Activated T-cell treated with anti-CD3 and anti-CD28 coated beads, Interleukin-2, amount 50 U/mL, for 4 hours (primary cell): ENCODE measurements around the gene FAS. TPM values are rescaled to one million over a fixed set of nuclear protein-coding genes. Genes with fewer than 3 reads are reported as not detected.

Experiments
- ATAC-seq, 2 donors: fragments of 200-7000 bp; cut with Tn5 transposase; one replicate each; pipeline ENCODE4 v1.10.0; 2021
- DNase-seq: peaks from one replicate; pipeline ENCODE4 v3.0.0-alpha.2; 2020
- H3K27me3 Mint-ChIP-seq: one replicate; pipeline ENCODE4 v1.8.0; 2021; ENCODE audit warnings: low read depth, mixed read lengths
- H3K36me3 Mint-ChIP-seq: one replicate; pipeline ENCODE4 v1.8.0; 2022; ENCODE audit warnings: mixed read lengths; ENCODE audit not compliant: insufficient read depth
- H3K4me1 Mint-ChIP-seq: one replicate; pipeline ENCODE4 v1.8.0; 2021; ENCODE audit warnings: low read depth, mixed read lengths
- H3K4me3 Mint-ChIP-seq: one replicate; pipeline ENCODE4 v1.8.0; 2021; ENCODE audit warnings: mild to moderate bottlenecking, moderate library complexity, mixed read lengths
- H3K9me3 Mint-ChIP-seq: one replicate; pipeline ENCODE4 v1.8.0; 2021; ENCODE audit warnings: mixed read lengths
- total RNA-seq, 3 donors: library from RNA; stranded (reverse); gene quantifications; one replicate each; pipeline ENCODE4 v1.2.1, GENCODE V29; 2021

Gene FAS
- total RNA-seq, 3 donors from 2014 or later = 23.0 to 31.9 (median 30.1) TPM

DNA sequence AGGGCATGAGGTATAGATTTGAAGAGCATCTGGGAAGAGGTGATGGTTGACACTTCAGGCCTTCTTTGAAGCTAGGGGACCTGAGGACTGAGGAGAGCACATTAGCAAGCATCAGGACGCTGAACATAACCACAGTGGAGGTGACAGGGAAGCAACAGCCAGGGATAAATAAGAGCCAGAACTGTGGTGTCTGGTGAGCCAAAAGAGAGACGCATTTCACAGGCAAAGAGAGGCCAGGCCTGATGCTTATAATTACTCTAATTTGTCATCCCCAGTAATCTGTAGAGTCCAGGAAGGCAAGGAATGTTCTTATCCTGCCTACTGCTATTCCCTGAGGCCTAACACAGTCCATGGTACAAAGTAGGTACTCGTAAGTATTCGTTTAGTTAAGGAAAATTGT lies 10.4 kb upstream of the FAS start:
- H3K4me1 Mint-ChIP-seq = peaks cover 24% of the 10 kb centered on the region
- no peaks in the 10 kb centered on the region for H3K27me3 Mint-ChIP-seq
- H3K4me3 Mint-ChIP-seq = no peak overlapping the region
- H3K36me3 Mint-ChIP-seq = no peaks in the 10 kb centered on the region
- ATAC-seq (no peak), DNase-seq (no peak)
- no peaks in the 10 kb centered on the region for H3K9me3 Mint-ChIP-seq

DNA sequence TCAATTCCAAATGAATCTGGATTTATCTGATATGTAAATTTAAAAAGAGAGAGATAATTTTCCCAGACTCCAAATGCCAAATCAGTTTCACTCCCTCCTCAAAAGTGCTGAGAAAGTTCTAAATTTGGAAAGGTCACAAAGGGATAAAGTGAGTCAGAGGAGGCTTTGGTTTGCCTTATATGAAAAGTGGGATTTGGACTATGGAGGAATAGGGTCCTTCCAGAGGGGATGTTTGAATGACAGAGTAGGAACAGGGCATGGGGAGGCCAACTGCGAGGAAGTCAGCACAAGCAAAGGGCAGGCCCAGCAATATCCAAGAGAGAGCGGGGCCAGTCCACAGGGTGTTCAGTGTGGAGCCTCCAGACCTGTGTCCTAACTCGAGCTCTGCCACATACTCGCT lies 9.8 kb upstream of the FAS start:
- H3K27me3 Mint-ChIP-seq = no peaks in the 10 kb centered on the region
- H3K4me1 Mint-ChIP-seq = peaks cover 18% of the 10 kb centered on the region
- no peaks in the 10 kb centered on the region for H3K9me3 Mint-ChIP-seq
- H3K36me3 Mint-ChIP-seq = no peaks in the 10 kb centered on the region
- no peak for ATAC-seq
- no peak overlapping the region for H3K4me3 Mint-ChIP-seq
- no peak for DNase-seq

GRCh38 chr10:88981435-88981834 lies 9.2 kb upstream of the FAS start:
- Mint-ChIP-seq H3K36me3 (no peaks in the 10 kb centered on the region), H3K4me1 (peaks cover 20% of the 10 kb centered on the region), H3K27me3 (no peaks in the 10 kb centered on the region), H3K9me3 (peaks cover 2% of the 10 kb centered on the region), H3K4me3 (no peak overlapping the region)
- DNase-seq (no peak), ATAC-seq (no peak)

DNA sequence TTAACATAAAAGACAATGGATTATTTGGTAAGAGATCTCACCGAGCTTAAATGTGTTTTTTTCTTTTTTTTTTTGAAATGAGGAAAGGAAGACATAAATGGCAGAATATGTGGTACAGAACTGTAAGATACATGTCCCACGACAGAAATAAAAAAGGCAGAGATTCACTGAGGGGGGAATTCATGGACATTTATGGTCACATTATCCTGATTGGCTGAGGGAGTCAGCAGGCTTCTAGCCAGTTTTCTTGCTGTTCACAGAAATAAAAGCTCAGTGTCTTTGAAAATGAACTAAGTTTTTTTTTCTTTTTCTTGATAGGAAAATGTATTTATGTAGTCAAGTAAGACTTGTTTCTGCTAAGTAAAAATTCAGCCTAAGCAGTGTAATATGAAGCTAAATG lies 8.2 kb upstream of the FAS start:
- no peaks in the 10 kb centered on the region for H3K36me3 Mint-ChIP-seq
- ATAC-seq (no peak), DNase-seq (no peak)
- H3K9me3 Mint-ChIP-seq = peaks cover 4% of the 10 kb centered on the region
- H3K4me3 Mint-ChIP-seq = no peak overlapping the region
- H3K27me3 Mint-ChIP-seq = no peaks in the 10 kb centered on the region
- H3K4me1 Mint-ChIP-seq = peaks cover 23% of the 10 kb centered on the region

GRCh38 chr10:88983206-88983605 lies 7.4 kb upstream of the FAS start:
- H3K36me3 Mint-ChIP-seq = no peaks in the 10 kb centered on the region
- H3K27me3 Mint-ChIP-seq = no peaks in the 10 kb centered on the region
- peaks cover 32% of the 10 kb centered on the region for H3K4me1 Mint-ChIP-seq
- peaks cover 8% of the 10 kb centered on the region for H3K9me3 Mint-ChIP-seq
- DNase-seq (no peak), ATAC-seq (peak in 1 of 2 donors; percentile 17)
- no peak overlapping the region for H3K4me3 Mint-ChIP-seq

GRCh38 chr10:88983939-88984338 lies 6.7 kb upstream of the FAS start:
- DNase-seq = no peak
- H3K4me1 Mint-ChIP-seq = peaks cover 35% of the 10 kb centered on the region
- no peaks in the 10 kb centered on the region for H3K36me3 Mint-ChIP-seq
- no peaks in the 10 kb centered on the region for H3K27me3 Mint-ChIP-seq
- no peak overlapping the region for H3K4me3 Mint-ChIP-seq
- no peak for ATAC-seq
- peaks cover 8% of the 10 kb centered on the region for H3K9me3 Mint-ChIP-seq

- peaks cover 37% of the 10 kb centered on the region for H3K4me1 Mint-ChIP-seq
- DNase-seq = no peak
- peaks cover 8% of the 10 kb centered on the region for H3K9me3 Mint-ChIP-seq
- H3K36me3 Mint-ChIP-seq = no peaks in the 10 kb centered on the region
- peak in 1 of 2 donors; percentile 15 for ATAC-seq
- no peak overlapping the region for H3K4me3 Mint-ChIP-seq
- no peaks in the 10 kb centered on the region for H3K27me3 Mint-ChIP-seq
Observed at GRCh38 chr10:88984525-88984924, 6.1 kb upstream of the FAS start.

DNA sequence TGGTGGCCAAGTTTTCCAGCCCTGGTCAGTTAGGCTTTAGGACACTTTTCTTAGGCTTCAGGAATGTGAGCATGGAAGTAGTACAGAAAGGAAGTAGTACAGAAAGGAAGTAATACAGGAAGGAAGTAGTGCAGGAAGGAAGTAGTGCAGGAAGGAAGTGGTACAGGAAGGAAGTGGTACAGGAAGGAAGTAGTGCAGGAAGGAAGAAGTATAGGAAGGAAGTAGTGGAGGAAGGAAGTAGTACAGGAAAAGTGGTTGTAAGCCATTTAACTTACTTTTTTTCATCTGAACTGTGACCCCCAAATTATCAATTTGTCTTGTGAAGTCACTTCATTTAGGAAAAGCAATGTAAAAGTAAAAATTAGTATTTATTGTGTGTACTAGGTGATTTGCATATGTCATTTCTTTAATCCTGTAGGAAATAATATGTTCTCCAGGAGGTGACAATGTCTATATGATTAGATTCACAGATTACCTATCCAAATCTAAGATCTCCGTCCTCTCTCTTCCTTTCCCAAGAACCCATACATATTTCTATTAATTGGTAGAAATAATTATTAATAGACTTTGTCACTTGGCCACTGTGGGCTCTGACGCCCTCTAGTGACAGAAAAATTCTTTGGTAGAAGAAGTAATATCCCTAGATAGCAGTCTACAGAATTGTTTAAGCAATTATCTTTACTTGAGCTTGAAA lies 3.9 kb upstream of the FAS start:
- DNase-seq (no peak), ATAC-seq (no peak)
- H3K4me3 Mint-ChIP-seq = no peak overlapping the region

GRCh38 chr10:88987243-88987725 lies 3.3 kb upstream of the FAS start:
- Mint-ChIP-seq H3K36me3 (no peaks in the 10 kb centered on the region), H3K27me3 (no peaks in the 10 kb centered on the region), H3K4me1 (peaks cover 56% of the 10 kb centered on the region), H3K9me3 (peaks cover 8% of the 10 kb centered on the region), H3K4me3 (no peak overlapping the region)
- no peak for DNase-seq
- no peak for ATAC-seq

More for the DNA sequence above, 3.9 kb upstream of the FAS start:
- Mint-ChIP-seq H3K4me1 (peaks cover 50% of the 10 kb centered on the region), H3K36me3 (no peaks in the 10 kb centered on the region), H3K27me3 (no peaks in the 10 kb centered on the region), H3K9me3 (peaks cover 8% of the 10 kb centered on the region)

GRCh38 chr10:88987840-88988239 lies 2.8 kb upstream of the FAS start:
- no peaks in the 10 kb centered on the region for H3K27me3 Mint-ChIP-seq
- no peak for ATAC-seq
- peaks cover 60% of the 10 kb centered on the region for H3K4me1 Mint-ChIP-seq
- no peak overlapping the region for H3K4me3 Mint-ChIP-seq
- H3K9me3 Mint-ChIP-seq = peaks cover 8% of the 10 kb centered on the region
- no peak for DNase-seq
- H3K36me3 Mint-ChIP-seq = no peaks in the 10 kb centered on the region

DNA sequence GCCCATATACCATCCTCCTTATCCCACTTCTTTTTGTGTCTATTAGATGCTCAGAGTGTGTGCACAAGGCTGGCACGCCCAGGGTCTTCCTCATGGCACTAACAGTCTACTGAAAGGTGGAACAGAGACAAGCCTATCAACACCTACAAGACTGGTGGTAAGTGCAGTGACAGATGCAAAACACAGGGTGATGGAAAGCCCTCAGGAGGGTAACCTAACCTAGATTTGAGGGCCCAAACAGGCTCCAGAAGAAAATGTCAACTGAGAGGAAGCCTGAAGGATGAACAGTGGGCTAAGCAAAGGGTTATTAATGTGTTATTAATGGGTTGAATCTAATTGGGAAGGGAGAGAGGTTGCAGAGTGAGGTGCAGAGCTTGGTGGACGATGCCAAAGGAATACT lies 1.2 kb upstream of the FAS start:
- Mint-ChIP-seq H3K36me3 (no peaks in the 10 kb centered on the region), H3K4me1 (peaks cover 59% of the 10 kb centered on the region), H3K27me3 (no peaks in the 10 kb centered on the region), H3K9me3 (peaks cover 8% of the 10 kb centered on the region), H3K4me3 (peak overlapping the region; percentile 98)
- no peak for DNase-seq
- ATAC-seq = no peak

DNA sequence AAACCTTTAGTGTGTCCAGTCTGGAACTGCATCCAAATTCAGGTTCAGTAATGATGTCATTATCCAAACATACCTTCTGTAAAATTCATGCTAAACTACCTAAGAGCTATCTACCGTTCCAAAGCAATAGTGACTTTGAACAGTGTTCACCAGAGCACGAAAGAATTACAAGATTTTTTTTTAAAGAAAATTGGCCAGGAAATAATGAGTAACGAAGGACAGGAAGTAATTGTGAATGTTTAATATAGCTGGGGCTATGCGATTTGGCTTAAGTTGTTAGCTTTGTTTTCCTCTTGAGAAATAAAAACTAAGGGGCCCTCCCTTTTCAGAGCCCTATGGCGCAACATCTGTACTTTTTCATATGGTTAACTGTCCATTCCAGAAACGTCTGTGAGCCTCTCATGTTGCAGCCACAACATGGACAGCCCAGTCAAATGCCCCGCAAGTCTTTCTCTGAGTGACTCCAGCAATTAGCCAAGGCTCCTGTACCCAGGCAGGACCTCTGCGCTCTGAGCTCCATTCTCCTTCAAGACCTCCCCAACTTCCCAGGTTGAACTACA lies 694 bp upstream of the FAS start:
- ATAC-seq (no peak), DNase-seq (no peak)
- Mint-ChIP-seq H3K4me1 (peaks cover 56% of the 10 kb centered on the region), H3K27me3 (no peaks in the 10 kb centered on the region), H3K4me3 (peak overlapping the region; percentile 98), H3K9me3 (peaks cover 8% of the 10 kb centered on the region), H3K36me3 (no peaks in the 10 kb centered on the region)

DNA sequence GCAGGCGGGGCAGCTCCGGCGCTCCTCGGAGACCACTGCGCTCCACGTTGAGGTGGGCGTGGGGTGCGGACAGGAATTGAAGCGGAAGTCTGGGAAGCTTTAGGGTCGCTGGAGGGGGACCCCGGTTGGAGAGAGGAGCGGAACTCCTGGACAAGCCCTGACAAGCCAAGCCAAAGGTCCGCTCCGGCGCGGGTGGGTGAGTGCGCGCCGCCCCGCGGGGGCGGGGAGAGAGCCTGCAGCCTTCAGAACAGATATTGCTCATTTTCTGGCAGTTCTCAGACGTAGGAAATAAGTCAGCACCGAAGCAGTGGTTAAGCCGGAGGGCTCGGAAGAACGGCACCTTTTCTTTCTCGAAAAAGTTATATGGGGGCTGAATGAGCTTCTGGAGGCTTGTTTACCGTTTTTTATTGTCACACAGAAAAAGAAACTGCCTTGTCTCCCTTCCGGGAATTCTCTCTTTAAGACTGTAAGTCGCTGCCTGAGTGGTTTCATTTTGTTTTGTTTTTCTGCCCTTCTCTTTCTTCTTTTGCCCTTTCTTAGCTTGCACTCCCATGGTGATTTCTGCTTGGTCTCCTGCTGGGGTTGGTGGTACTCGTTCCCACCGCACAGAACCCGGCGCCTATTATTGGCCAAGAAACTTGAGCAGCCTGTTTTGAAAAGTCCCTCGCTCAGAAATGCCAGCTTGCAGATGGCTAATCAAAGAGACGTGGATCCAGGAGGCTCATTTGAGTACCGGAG lies 732 bp downstream of the FAS start:
- Mint-ChIP-seq H3K27me3 (no peaks in the 10 kb centered on the region), H3K4me1 (peaks cover 69% of the 10 kb centered on the region), H3K4me3 (peak overlapping the region; percentile 98), H3K9me3 (peaks cover 7% of the 10 kb centered on the region), H3K36me3 (no peaks in the 10 kb centered on the region)
- peak; percentile 63 for DNase-seq
- peak; percentile 74 to 77 for ATAC-seq

DNA sequence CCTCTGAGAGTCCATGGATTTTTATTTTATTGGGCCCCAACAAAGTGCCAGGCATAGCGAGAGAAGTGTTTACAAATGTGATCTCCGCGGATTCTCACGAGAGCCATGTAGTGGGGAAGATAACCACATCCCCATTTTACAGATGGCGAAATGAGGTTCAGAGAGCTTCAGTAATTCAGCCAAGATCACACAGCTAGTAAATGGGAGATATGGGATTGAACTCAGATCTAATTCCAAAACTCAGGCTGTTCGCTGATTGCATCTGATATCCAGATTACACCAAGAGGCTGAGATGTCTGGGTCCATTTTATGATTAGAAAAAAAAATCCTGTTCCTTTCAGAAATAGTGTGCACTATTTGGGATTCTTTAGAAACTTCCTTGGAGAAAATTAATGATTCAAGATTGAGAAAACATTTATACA lies 1.3 kb downstream of the FAS start:
- Mint-ChIP-seq H3K4me1 (peaks cover 70% of the 10 kb centered on the region), H3K9me3 (peaks cover 4% of the 10 kb centered on the region), H3K4me3 (peak overlapping the region; percentile 98), H3K36me3 (no peaks in the 10 kb centered on the region), H3K27me3 (no peaks in the 10 kb centered on the region)
- no peak for DNase-seq
- no peak for ATAC-seq
